K562 (cell line): ENCODE data around the gene DDX5. TPM values are rescaled to one million over a fixed set of nuclear protein-coding genes. Genes with fewer than 3 reads are reported as not detected.
A peak's percentile ranks its signal among the peaks of the same experiment; 100 is the strongest.

ENCODE experiments used
- BRF1 ChIP-seq: IDR thresholded peaks from 3 replicates; pipeline ENCODE4 v1.6.1; 2011; ENCODE audit warnings: borderline replicate concordance, mild to moderate bottlenecking; ENCODE audit not compliant: insufficient read length; ENCODE audit errors: extremely low read depth
- CCAR2 ChIP-seq: fragments of 200-400 bp; formaldehyde crosslinking; IDR thresholded peaks from 2 replicates; pipeline ENCODE4 v1.6.1; 2017; ENCODE audit warnings: mild to moderate bottlenecking, low read depth, low read length
- CEBPG ChIP-seq, 3 experiments: fragments of 200-800 bp in 1 of 3; sonication (Bioruptor generic) in 1 of 3; sonication (generic) in 1 of 3; formaldehyde crosslinking in 1 of 3; IDR thresholded peaks in 2 of 3; conservative IDR thresholded peaks in 1 of 3; 2 replicates each; pipeline versions ENCODE4 v1.6.1 to v1.8.0; 2016 to 2022; ENCODE audit warnings: missing compliant biosample characterization in 2 of 3, missing genetic modification characterization in 2 of 3, mild to moderate bottlenecking in 1 of 3, missing genetic modification reagents in 1 of 3
- CGGBP1 ChIP-seq: fragments of 250-450 bp; sonication (Bioruptor Pico); IDR thresholded peaks from 2 replicates; pipeline ENCODE4 v1.9.0; 2021; ENCODE audit warnings: mild to moderate bottlenecking
- JUN ChIP-seq, 2 experiments: sonication (generic) in 1 of 2; formaldehyde crosslinking in 1 of 2; IDR thresholded peaks; 2 replicates each; pipeline versions ENCODE4 v1.6.1 to v1.8.0; 2012 to 2022; ENCODE audit warnings: borderline replicate concordance in 2 of 2, mild to moderate bottlenecking in 2 of 2, improper control_type of control experiment in 1 of 2, low read depth in 1 of 2, low read length in 1 of 2, missing genetic modification reagents in 1 of 2
- KDM5B ChIP-seq: fragments of 200-600 bp; sonication (generic); IDR thresholded peaks from 2 replicates; pipeline ENCODE4 v1.6.1; 2012; ENCODE audit warnings: low read depth, mild to moderate bottlenecking, moderate library complexity, low read length, control low read depth, inconsistent platforms; ENCODE audit not compliant: insufficient replicate concordance
- TEAD1 ChIP-seq, 2 experiments: fragments of 450-650 bp in 1 of 2; sonication (generic) in 1 of 2; formaldehyde crosslinking; IDR thresholded peaks; 2 replicates each; pipeline versions ENCODE4 v1.4.0 to v1.8.0; 2020 to 2022; ENCODE audit warnings: mild to moderate bottlenecking in 2 of 2, missing genetic modification reagents in 1 of 2
- TEAD4 ChIP-seq, 2 experiments: sonication (generic) in 1 of 2; formaldehyde crosslinking in 1 of 2; IDR thresholded peaks; 2 replicates each; pipeline versions ENCODE4 v1.6.1 to v1.8.0; 2012 to 2022; ENCODE audit warnings: borderline replicate concordance in 1 of 2, inconsistent platforms in 1 of 2, low read length in 1 of 2, mild to moderate bottlenecking in 1 of 2, missing genetic modification reagents in 1 of 2
- ZBTB1 ChIP-seq: sonication (generic); formaldehyde crosslinking; IDR thresholded peaks from 2 replicates; pipeline ENCODE4 v1.8.1; 2023; ENCODE audit warnings: missing genetic modification reagents, low read depth, mild to moderate bottlenecking, borderline replicate concordance
- ZHX1 ChIP-seq: fragments of 150-350 bp; conservative IDR thresholded peaks from 2 replicates; pipeline ENCODE4 v1.6.1; 2014; ENCODE audit warnings: low read length
- ZNF318 ChIP-seq, 2 experiments: fragments of 450-650 bp; IDR thresholded peaks; 2 replicates each; pipeline ENCODE4 v1.6.1; 2016; ENCODE audit warnings: mild to moderate bottlenecking in 2 of 2, borderline replicate concordance in 1 of 2, low read depth in 1 of 2, moderate library complexity in 1 of 2
- polyA plus RNA-seq, 8 experiments: library from polyadenylated mRNA; depleted of rRNA in 4 of 8; stranded (reverse) in 5 of 8; unstranded in 3 of 8; fragments of >200 nt; fragmentation: Nextera tagmentation in 2 of 8; fragmentation: Illumina TruSeq in 1 of 8; extraction: Ambion mirVana in 2 of 8; extraction: Trizol in 1 of 8; gene quantifications; 2 replicates each; pipeline versions ENCODE4 v1.2.1 to v1.2.3, GENCODE V29; 2011 to 2014; ENCODE audit warnings: inconsistent platforms in 1 of 8, missing spikeins in 1 of 8
- total RNA-seq, 7 experiments: library from RNA; depleted of rRNA in 6 of 7; stranded (reverse); fragments of >200 nt in 6 of 7; fragmentation: Illumina TruSeq in 2 of 7; extraction: Trizol in 2 of 7; gene quantifications; 2 replicates each; pipeline versions ENCODE4 v1.2.1 to v1.2.3, GENCODE V29; 2011 to 2021; ENCODE audit warnings: low replicate concordance in 1 of 7

Gene DDX5
- total and polyA plus RNA-seq, 9 of the 15 experiments (the other 6 are each of a cell fraction or from before 2014, with no cell fraction given): 306 to 1,639 (median 604) TPM

- TF ChIP-seq ZNF318 (IDR thresholded peaks at IDR 0.05; ENCODE audit: borderline replicate concordance in 1 of 2, low read depth in 1 of 2) (peak in 1 of 2 experiments; percentile 14; a peak in 1 of 4 replicates), ZHX1 (0 out of 2 replicates have a peak, but pooled peaks have one; percentile 22), CGGBP1 (peak; percentile 70; the same call in 1 of the 2 replicates), TEAD1 (CRISPR knock-in tag; IDR thresholded peaks at IDR 0.05) (peak; percentile 26 to 96; a peak in 3 of 4 replicates), JUN (IDR thresholded peaks at IDR 0.05; ENCODE audit: borderline replicate concordance, low read depth, low read length) (peak; percentile 80; the same call in 1 of the 2 replicates), JUN (CRISPR knock-in tag; IDR thresholded peaks at IDR 0.05; ENCODE audit: borderline replicate concordance) (no peak), BRF1 (no peak), ZBTB1 (CRISPR knock-in tag) (peak; percentile 93), CCAR2 (no peak), CEBPG (CRISPR knock-in tag; IDR thresholded peaks at IDR 0.05) (peak; percentile 46; the same call in 1 of the 2 replicates), CEBPG (tag; conservative IDR thresholded peaks at IDR 0.05 in 1 of 2, IDR thresholded peaks at IDR 0.05 in 1 of 2) (peak in 1 of 2 experiments; percentile 26; a peak in 2 of 4 replicates), KDM5B (peak; percentile 98), TEAD4 (IDR thresholded peaks at IDR 0.05; ENCODE audit: low read length) (peak; percentile 62), TEAD4 (CRISPR knock-in tag; IDR thresholded peaks at IDR 0.05; ENCODE audit: borderline replicate concordance) (peak; percentile 75; the same call in 1 of the 2 replicates)
Measured at GRCh38 chr17:64506201-64506575, at the start of gene DDX5 (continued).
